Liver (tissue), 9 donors: Measurements from ENCODE around the gene DDX24. TPM values are rescaled to one million over a fixed set of nuclear protein-coding genes. Genes with fewer than 3 reads are reported as not detected.

Source experiments
- DNase-seq: peaks from one replicate; pipeline ENCODE4 v3.0.0-alpha.2; 2017; ENCODE audit warnings: low spot score
- H3K27ac ChIP-seq, 2 donors: one replicate each; pipeline ENCODE4 v1.7.0; 2013; ENCODE audit warnings: inconsistent platforms in 2 of 2, low read length in 2 of 2, control low read depth in 1 of 2, low read depth in 1 of 2, mild to moderate bottlenecking in 1 of 2
- H3K27me3 ChIP-seq, 4 donors: one replicate each; pipeline versions ENCODE4 v1.6.1 to v1.7.0; 2013; ENCODE audit warnings: low read length in 3 of 4, inconsistent platforms in 1 of 4, mild to moderate bottlenecking in 1 of 4, moderate library complexity in 1 of 4; ENCODE audit not compliant: control insufficient read depth in 4 of 4, insufficient read depth in 4 of 4
- H3K36me3 ChIP-seq, 4 donors: one replicate each; pipeline versions ENCODE4 v1.6.1 to v1.7.0; 2013; ENCODE audit warnings: low read length in 3 of 4, mild to moderate bottlenecking in 3 of 4, low read depth in 1 of 4, moderate library complexity in 1 of 4; ENCODE audit not compliant: control insufficient read depth in 4 of 4, insufficient read depth in 3 of 4
- H3K4me1 ChIP-seq, 4 donors: one replicate each; pipeline versions ENCODE4 v1.6.1 to v1.7.0; 2013; ENCODE audit warnings: low read length in 3 of 4, mild to moderate bottlenecking in 3 of 4, moderate library complexity in 1 of 4; ENCODE audit not compliant: control insufficient read depth in 4 of 4, insufficient read depth in 4 of 4
- H3K4me3 ChIP-seq, 3 donors: one replicate each; pipeline versions ENCODE4 v1.6.1 to v1.7.0; 2013; ENCODE audit warnings: low read length in 3 of 3, control low read depth in 1 of 3, low read depth in 1 of 3, mild to moderate bottlenecking in 1 of 3
- H3K9ac ChIP-seq, 2 donors: one replicate each; pipeline ENCODE4 v1.7.0; 2013; ENCODE audit warnings: low read length in 2 of 2, mild to moderate bottlenecking in 2 of 2, moderate library complexity in 2 of 2, control low read depth in 1 of 2, low read depth in 1 of 2
- H3K9me3 ChIP-seq, 4 donors: one replicate each; pipeline versions ENCODE4 v1.6.1 to v1.7.0; 2013; ENCODE audit warnings: low read length in 3 of 4; ENCODE audit not compliant: control insufficient read depth in 4 of 4
- ATF3 ChIP-seq: IDR thresholded peaks from 2 replicates; pipeline ENCODE4 v1.6.1; 2016; ENCODE audit warnings: antibody characterized with exemption
- CTCF ChIP-seq: fragments of 150-350 bp; IDR thresholded peaks from 2 replicates; pipeline ENCODE4 v1.5.1; 2017; ENCODE audit warnings: improper control_type of control experiment, low read depth, low read length; ENCODE audit not compliant: missing input control
- EGR1 ChIP-seq, 2 donors: IDR thresholded peaks; 2 replicates each; pipeline ENCODE4 v1.6.1; 2016 to 2018; ENCODE audit warnings: antibody characterized with exemption in 2 of 2, low read depth in 2 of 2
- FOXA1 ChIP-seq: IDR thresholded peaks from 2 replicates; pipeline ENCODE4 v1.6.1; 2016; ENCODE audit warnings: antibody characterized with exemption
- FOXA2 ChIP-seq: IDR thresholded peaks from 2 replicates; pipeline ENCODE4 v1.6.1; 2016; ENCODE audit warnings: antibody characterized with exemption
- GABPA ChIP-seq, 2 donors: IDR thresholded peaks in 1 of 2; conservative IDR thresholded peaks in 1 of 2; 2 replicates each; pipeline ENCODE4 v1.6.1; 2016; ENCODE audit warnings: antibody characterized with exemption in 2 of 2, mild to moderate bottlenecking in 1 of 2, moderate library complexity in 1 of 2
- HNF4A ChIP-seq, 2 donors: conservative IDR thresholded peaks; 2 replicates each; pipeline ENCODE4 v1.6.1; 2016; ENCODE audit warnings: antibody characterized with exemption in 2 of 2, mild to moderate bottlenecking in 2 of 2
- HNF4G ChIP-seq: IDR thresholded peaks from 2 replicates; pipeline ENCODE4 v1.6.1; 2016; ENCODE audit warnings: antibody characterized with exemption
- JUND ChIP-seq, 2 donors: IDR thresholded peaks; 2 replicates each; pipeline ENCODE4 v1.6.1; 2016; ENCODE audit warnings: antibody characterized with exemption in 2 of 2
- NR2F2 ChIP-seq: IDR thresholded peaks from 2 replicates; pipeline ENCODE4 v1.6.1; 2016; ENCODE audit warnings: antibody characterized with exemption
- RAD21 ChIP-seq, 2 donors: IDR thresholded peaks; 2 replicates each; pipeline ENCODE4 v1.6.1; 2016; ENCODE audit warnings: antibody characterized with exemption in 2 of 2, mild to moderate bottlenecking in 2 of 2
- REST ChIP-seq: IDR thresholded peaks from 2 replicates; pipeline ENCODE4 v1.6.1; 2016; ENCODE audit warnings: antibody characterized with exemption, mild to moderate bottlenecking
- RXRA ChIP-seq, 2 donors: IDR thresholded peaks; 2 replicates each; pipeline ENCODE4 v1.6.1; 2017 to 2018; ENCODE audit warnings: antibody characterized with exemption in 2 of 2, mild to moderate bottlenecking in 1 of 2
- SP1 ChIP-seq: IDR thresholded peaks from 2 replicates; pipeline ENCODE4 v1.6.1; 2018; ENCODE audit warnings: antibody characterized with exemption, mild to moderate bottlenecking
- TAF1 ChIP-seq: conservative IDR thresholded peaks from 2 replicates; pipeline ENCODE4 v1.6.1; 2016; ENCODE audit warnings: antibody characterized with exemption, mild to moderate bottlenecking
- YY1 ChIP-seq: IDR thresholded peaks from 2 replicates; pipeline ENCODE4 v1.6.1; 2016; ENCODE audit warnings: antibody characterized with exemption, mild to moderate bottlenecking
- ZBTB33 ChIP-seq: IDR thresholded peaks from 2 replicates; pipeline ENCODE4 v1.6.1; 2016; ENCODE audit warnings: antibody characterized with exemption
- WGBS: extraction: QIAGEN DNeasy Blood & Tissue Kit; methylation state at CpG from one replicate; pipeline ENCODE4 v1.1.7; 2013; 5-methylcytosine and 5-hydroxymethylcytosine counted together
- polyA plus RNA-seq, 2 donors: library from polyadenylated mRNA; stranded (reverse) in 1 of 2; unstranded in 1 of 2; fragments of 200-250 nt in 1 of 2; fragments of >200 nt in 1 of 2; fragmentation: Nextera tagmentation in 1 of 2; extraction: Ambion mirVana in 1 of 2; gene quantifications; one replicate each; pipeline versions ENCODE4 v1.2.1 to v1.2.3, GENCODE V29; 2013 to 2015
- total RNA-seq, 2 donors: library from RNA; depleted of rRNA; stranded (reverse); fragments of >200 nt; gene quantifications; one replicate each; pipeline ENCODE4 v1.2.3, GENCODE V29; 2014
- donor health status: healthy.
- donor health status: healthy.
- donor health status: healthy.
- donor health status: healthy.
- donor health status: healthy.

Gene DDX24
- total and polyA plus RNA-seq, 4 donors: 33.8 to 59.7 (median 47.8) TPM

- peaks cover 15 to 42% (median 37%) of the 10 kb centered on the region in 4 donors for H3K4me1 ChIP-seq
- DNase-seq: no peak
- no peaks in the 10 kb centered on the region for H3K27me3 ChIP-seq
- TF ChIP-seq HNF4G: no peak
- peak overlapping the region in 1 of 3 donors; percentile 24 for H3K4me3 ChIP-seq
- no peak overlapping the region for H3K9ac ChIP-seq
- no peaks in the 10 kb centered on the region for H3K9me3 ChIP-seq
- H3K36me3 ChIP-seq: peaks cover 9 to 50% (median 36%) of the 10 kb centered on the region in 4 donors
- peak overlapping the region; percentile 36 to 61 for H3K27ac ChIP-seq
- WGBS: 18% methylated on average over 1 of the region's 1 CpG
These were observed 22.8 kb downstream of the DDX24 start for GRCh38 chr14:94058128-94058673.

- Histone ChIP-seq H3K27ac (peak overlapping the region in 1 of 2 donors; percentile 16), H3K36me3 (peaks cover 5 to 55% (median 38%) of the 10 kb centered on the region in 4 donors), H3K9ac (no peak overlapping the region), H3K4me3 (no peak overlapping the region), H3K4me1 (peaks cover 15 to 44% (median 39%) of the 10 kb centered on the region in 4 donors), H3K27me3 (no peaks in the 10 kb centered on the region), H3K9me3 (no peaks in the 10 kb centered on the region)
- 82% methylated on average over 6 of the region's 6 CpGs for WGBS
- no peak for TF ChIP-seq NR2F2
- TF ChIP-seq EGR1 (IDR thresholded peaks at IDR 0.05; ENCODE audit: low read depth in 2 of 2): no peak
- TF ChIP-seq HNF4G: no peak
- no peak for TF ChIP-seq SP1
- TF ChIP-seq RXRA (IDR thresholded peaks at IDR 0.05): no peak
- TF ChIP-seq RAD21 (IDR thresholded peaks at IDR 0.05): no peak
- TF ChIP-seq HNF4A (conservative IDR thresholded peaks at IDR 0.05): no peak
- TF ChIP-seq REST: no peak
- TF ChIP-seq TAF1: no peak
- no peak for TF ChIP-seq ZBTB33
- no peak for TF ChIP-seq FOXA2
- TF ChIP-seq ATF3: no peak
- no peak for TF ChIP-seq GABPA (IDR thresholded peaks at IDR 0.05 in 1 of 2, conservative IDR thresholded peaks at IDR 0.05 in 1 of 2)
- TF ChIP-seq FOXA1: no peak
- TF ChIP-seq YY1: no peak
- TF ChIP-seq CTCF: no peak
- TF ChIP-seq JUND (IDR thresholded peaks at IDR 0.05): no peak
- peak; percentile 4 for DNase-seq
These were observed 24.3 kb downstream of the DDX24 start for GRCh38 chr14:94056579-94057308.
